ENCODE measurements around the gene TRAPPC12. TPM values are rescaled to one million over a fixed set of nuclear protein-coding genes. Genes with fewer than 3 reads are reported as not detected.

Gene TRAPPC12
- total RNA-seq, 1 experiment from 2014 or later: 72.8 TPM

GRCh38 chr2:3361518-3362389 lies 17.7 kb upstream of the TRAPPC12 start (continued):
- no peak for TF ChIP-seq SMAD3 (CRISPR knock-in tag; IDR thresholded peaks at IDR 0.05; ENCODE audit: borderline replicate concordance)
- no peak for TF ChIP-seq E2F5 (CRISPR knock-in tag; IDR thresholded peaks at IDR 0.05)
- TF ChIP-seq ERG (CRISPR knock-in tag; IDR thresholded peaks at IDR 0.05): no peak
- TF ChIP-seq TEAD1 (CRISPR knock-in tag; IDR thresholded peaks at IDR 0.05): no peak
- no peak for TF ChIP-seq ZNF423 (CRISPR knock-in tag; IDR thresholded peaks at IDR 0.05)
- no peak for TF ChIP-seq ZNF317 (CRISPR knock-in tag; IDR thresholded peaks at IDR 0.05; ENCODE audit: borderline replicate concordance, low read depth)

- peaks cover 22% of the 10 kb centered on the region for H3K36me3 Mint-ChIP-seq
- no peak overlapping the region for H3K4me3 Mint-ChIP-seq
- DNase-seq (ENCODE audit: low spot score): no peak
- peak; percentile 50 for ATAC-seq
- H3K27me3 Mint-ChIP-seq (ENCODE audit: low read depth): no peaks in the 10 kb centered on the region
- ChIA-PET POLR2A (no interaction called here), CTCF (no interaction called here)
- H3K4me1 Mint-ChIP-seq: peaks cover 33% of the 10 kb centered on the region
- TF ChIP-seq IRF1 (CRISPR knock-in tag; IDR thresholded peaks at IDR 0.05) (no peak), SMAD3 (CRISPR knock-in tag; IDR thresholded peaks at IDR 0.05; ENCODE audit: borderline replicate concordance) (no peak), TEAD4 (CRISPR knock-in tag; IDR thresholded peaks at IDR 0.05) (no peak), E2F5 (CRISPR knock-in tag; IDR thresholded peaks at IDR 0.05) (no peak), NR1H2 (CRISPR knock-in tag; IDR thresholded peaks at IDR 0.05) (no peak), PRDM15 (CRISPR knock-in tag; IDR thresholded peaks at IDR 0.05) (no peak), FOXK1 (CRISPR knock-in tag; IDR thresholded peaks at IDR 0.05) (no peak), HMGXB4 (CRISPR knock-in tag; IDR thresholded peaks at IDR 0.05) (no peak), CBFB (CRISPR knock-in tag; IDR thresholded peaks at IDR 0.05; ENCODE audit: low read depth) (no peak), TP53 (CRISPR knock-in tag; IDR thresholded peaks at IDR 0.05) (no peak), ZNF317 (CRISPR knock-in tag; IDR thresholded peaks at IDR 0.05; ENCODE audit: borderline replicate concordance, low read depth) (no peak), ZNF671 (CRISPR knock-in tag; IDR thresholded peaks at IDR 0.05) (no peak), ZMAT4 (CRISPR knock-in tag; IDR thresholded peaks at IDR 0.05) (no peak)
- H3K9me3 Mint-ChIP-seq: peaks cover 12% of the 10 kb centered on the region
- H3K27ac Mint-ChIP-seq: no peak overlapping the region
These were observed 14.3 kb upstream of the TRAPPC12 start for GRCh38 chr2:3365219-3365618.
